Stimulated activated CD4-positive, alpha-beta T cell treated with anti-CD3 and anti-CD28 coated beads, Interleukin-12 subunit alpha, Interleukin-12 subunit beta, amount 100 ng/mL, for 24 hours (primary cell): Measurements from ENCODE around the gene ZNF205.
A peak's percentile ranks its signal among the peaks of the same experiment; 100 is the strongest.
"Not testable (repeated sequence)": the region's sequence is repeated elsewhere in the genome, so short reads cannot be mapped to it uniquely, and the experiment has no call there.

Source experiments
- DNase-seq, 2 experiments: peaks; one replicate each; pipeline ENCODE4 v3.0.0-alpha.2; 2020; ENCODE audit warnings: low read depth in 2 of 2

The ZNF205 gene

DNA sequence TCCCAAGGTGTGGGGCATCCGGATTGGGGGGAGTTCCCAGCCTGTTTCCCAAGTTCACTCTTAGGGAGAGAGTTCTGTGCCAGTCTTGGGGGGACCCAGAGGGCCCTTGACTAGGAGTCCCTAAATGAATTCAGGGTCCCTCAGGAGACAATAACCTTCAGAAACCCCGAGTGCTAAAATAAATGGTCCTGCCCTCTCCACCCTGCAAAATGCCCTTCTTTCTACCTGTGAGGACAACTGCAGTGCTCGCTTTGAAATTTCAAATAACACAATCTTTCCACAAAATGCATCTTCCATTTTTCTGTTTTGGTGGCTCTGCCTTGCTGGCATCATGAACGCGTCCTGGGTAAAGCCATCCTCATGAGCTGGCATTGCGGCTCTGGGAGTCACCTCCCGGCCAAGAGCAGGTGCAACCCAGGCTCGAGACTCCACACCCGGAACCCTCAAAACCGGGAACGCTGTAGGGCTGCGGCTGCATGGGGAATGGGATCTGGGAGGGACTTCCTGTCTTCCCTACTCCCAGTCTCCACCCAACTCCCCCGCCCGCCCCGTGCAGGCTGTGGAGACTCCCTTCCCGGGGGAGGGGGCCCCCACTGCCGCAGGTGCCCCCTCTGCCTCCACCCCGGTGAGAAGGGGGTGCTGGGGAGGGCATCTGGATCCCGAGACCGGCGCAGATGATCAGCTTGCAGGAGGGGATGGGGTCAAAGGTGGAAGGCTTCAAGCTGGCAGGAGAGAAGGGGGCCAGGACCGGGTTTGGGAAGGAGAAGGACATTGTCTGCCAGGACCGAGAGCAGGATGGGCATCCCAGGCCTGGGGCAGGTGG, at the start of gene ZNF205:
ZNF205 (plus strand) TSS at position 529 of the 823 bp plus-strand sequence. CDS start 845 bp downstream, outside the sequence.
- no peak for DNase-seq

DNA sequence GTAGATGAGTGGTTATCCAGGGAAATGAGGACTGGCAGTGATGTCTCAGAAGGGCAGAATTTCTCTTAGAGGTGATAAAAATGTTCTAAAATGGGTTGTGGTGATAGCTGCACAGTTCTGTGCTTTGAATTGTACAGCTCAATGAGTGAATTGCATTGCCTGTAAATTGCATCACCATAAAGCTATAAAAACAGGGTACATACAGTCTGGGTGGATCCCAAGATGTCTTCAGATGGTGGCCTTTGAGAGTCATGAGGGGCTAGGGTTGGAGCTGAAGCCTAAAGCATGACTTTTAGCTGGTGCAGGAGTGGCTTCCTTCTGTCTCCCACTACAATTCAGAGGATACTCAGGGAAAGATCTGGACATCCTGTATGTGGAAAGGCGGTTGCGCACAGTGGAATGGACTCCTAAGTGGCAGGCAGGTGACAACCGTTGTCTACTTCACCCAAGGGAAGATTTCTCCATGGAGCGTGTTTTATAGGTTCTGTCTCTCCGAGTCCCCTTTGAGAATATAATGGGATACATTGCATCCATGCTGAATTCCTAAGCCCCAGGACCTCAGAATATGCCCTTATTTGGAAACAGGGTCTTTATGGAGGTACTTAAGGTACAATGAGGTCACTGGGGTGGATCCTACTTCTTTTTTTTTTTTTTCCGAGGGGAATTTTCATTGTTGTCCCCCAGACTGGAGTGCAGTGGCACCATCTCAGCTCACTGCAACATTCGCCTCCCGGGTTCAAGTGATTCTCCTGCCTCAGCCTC, 48.6 kb upstream of the ZNF205 start:
- no peak for DNase-seq

DNA sequence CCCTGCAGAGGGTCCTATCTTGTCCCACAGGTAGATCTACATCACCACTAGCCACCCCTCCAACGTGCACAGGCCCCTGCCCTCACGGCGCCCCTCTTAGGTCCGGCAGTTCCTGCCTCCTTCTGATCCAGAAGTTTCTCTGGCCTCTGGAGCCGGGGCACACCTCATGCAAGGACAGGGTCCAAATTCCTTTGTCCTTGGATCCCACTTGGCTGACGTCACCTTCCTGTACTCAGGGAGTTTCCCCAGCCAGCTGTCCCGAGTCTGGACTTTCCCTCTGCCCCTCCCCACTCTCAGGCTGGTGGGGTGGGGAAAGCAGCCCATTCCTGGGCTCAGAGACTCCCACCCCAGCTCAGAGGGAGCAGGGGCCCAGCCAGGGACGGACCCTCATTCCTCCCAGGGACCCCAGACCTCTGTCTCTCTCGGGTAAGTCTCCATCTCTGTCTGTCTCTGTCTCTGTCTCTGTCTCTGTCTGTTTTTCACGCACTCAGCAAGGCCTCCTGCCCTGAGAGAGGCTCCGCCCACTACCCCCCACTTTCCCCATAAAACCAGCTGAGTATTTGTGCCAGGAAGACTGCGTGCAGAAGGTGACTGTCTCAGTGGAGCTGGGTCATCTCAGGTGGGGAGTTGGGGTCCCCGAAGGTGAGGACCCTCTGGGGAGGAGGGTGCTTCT, 47.2 kb upstream of the ZNF205 start, which contains the start of gene IL32:
IL32 (plus strand) TSS at position 572 of the 673 bp plus-strand sequence. CDS start 172 bp downstream, outside the sequence.
- DNase-seq, result peak in 1 of 2 experiments; percentile 74

DNA sequence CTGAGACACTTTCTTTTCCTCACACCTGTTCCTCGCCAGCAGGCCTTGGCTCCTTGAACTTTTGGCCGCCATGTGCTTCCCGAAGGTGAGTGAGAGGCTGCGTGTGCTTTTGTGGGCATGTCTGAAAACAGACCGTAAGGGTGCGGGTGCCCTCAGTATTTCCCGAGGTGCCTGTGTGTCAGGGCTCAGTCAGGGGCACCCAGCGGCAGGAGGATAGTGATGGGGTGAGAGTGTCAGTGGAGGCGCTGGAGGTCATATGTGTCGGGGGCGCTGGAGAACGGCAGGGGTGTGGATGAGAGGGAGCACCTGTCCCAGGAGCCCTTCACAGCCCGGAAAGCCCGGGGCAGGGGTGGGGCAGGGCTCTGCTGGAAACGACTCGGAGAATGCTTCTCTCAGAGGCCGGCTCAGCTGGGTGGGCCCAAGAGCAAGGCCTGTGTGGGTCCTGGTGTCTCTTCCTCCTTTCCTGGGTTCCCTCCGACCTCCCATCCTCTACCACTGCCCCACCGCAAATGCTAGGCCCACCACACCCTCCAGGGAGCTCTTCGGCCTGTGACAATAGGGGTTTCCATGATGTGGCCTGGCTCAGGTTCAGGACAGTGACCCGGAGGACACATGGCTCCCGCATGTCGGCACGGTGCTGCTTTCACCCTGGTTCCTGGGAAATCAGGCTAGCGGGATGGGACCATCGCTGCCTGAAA, 46.5 kb upstream of the ZNF205 start:
- DNase-seq, result no peak

DNA sequence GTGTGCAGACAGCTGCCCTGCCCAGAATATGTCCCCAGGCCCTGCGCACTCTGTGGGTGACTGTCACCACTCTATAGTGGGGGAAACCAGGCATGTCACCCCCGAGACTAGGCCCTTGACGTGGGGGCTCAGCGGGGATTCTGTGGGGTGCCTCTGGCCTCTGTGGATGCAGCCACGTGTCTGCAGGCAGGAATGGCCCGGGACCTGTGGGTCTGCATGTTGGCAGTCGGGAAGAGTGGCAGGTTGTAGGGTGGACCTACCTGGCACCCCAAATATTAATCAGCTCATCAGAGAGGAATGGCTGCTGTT, 46.0 kb upstream of the ZNF205 start:
- no peak for DNase-seq

DNA sequence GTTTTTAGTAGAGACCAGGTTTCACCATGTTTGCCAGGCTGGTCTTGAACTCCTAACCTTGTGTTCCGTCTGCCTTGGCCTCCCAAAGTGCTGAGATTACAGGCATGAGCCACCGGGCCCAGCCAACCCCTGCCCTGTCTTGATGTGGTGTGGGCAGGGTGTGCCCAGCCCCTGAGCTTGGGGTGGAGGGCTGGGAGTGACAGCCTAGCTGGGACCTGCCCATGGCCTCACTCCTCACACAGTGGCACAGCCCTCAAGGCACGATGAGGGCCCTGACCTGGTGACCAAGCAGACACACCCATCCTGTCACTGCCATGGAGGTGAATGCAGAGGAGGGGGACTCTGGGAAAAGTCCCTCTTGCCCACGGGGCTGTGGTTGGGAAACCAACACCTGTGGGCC, 43.9 kb upstream of the ZNF205 start:
- DNase-seq, result no peak

DNA sequence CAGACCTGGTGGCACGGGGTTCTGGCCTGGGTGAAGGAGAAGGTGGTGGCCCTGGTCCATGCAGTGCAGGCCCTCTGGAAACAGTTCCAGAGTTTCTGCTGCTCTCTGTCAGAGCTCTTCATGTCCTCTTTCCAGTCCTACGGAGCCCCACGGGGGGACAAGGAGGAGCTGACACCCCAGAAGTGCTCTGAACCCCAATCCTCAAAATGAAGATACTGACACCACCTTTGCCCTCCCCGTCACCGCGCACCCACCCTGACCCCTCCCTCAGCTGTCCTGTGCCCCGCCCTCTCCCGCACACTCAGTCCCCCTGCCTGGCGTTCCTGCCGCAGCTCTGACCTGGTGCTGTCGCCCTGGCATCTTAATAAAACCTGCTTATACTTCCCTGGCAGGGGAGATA, 43.2 kb upstream of the ZNF205 start:
- DNase-seq, result not testable (repeated sequence)

DNA sequence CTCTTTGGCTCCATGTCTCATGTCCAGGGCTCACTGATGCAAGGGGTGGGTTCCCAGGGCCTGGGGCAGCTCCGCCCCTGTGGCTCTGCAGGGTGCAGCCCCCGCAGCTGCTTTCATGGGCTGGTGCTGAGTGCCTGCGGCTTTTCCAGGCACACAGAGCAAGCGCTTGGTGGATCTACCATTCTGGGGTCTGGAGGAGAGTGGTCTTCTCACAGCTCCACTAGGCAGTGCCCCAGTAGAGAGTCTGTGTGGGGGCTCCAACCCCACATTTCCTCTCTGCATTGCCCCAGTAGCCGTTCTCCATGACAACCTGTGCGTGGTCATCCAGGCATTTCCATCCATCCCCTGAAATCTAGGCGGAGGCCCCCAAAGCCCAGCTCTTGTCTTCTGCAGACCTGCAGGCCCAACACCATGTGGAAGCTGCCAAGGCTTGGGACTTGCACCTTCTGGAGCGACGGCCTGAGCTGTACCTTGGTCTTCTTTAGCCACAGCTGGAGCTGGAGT, 41.7 kb upstream of the ZNF205 start:
- no peak for DNase-seq

DNA sequence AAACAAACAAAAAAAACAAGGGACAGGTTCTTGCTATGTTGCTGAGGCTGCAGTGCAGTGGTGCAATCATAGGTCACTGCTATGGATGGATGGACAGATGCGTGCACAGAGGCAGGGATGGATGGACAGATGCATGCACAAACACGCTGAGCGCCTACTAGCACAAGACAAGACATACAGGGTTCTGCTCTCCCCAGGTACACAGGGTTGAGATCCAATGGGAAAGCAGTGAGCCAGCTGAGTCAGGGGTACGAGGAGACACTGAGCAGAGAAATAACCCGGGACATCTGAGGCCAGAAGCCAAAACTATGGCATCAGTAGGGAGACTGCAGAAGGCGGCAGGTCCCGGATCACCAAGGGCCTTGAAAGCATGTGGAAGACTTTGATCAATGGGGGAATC, 40.7 kb upstream of the ZNF205 start:
- no peak for DNase-seq

DNA sequence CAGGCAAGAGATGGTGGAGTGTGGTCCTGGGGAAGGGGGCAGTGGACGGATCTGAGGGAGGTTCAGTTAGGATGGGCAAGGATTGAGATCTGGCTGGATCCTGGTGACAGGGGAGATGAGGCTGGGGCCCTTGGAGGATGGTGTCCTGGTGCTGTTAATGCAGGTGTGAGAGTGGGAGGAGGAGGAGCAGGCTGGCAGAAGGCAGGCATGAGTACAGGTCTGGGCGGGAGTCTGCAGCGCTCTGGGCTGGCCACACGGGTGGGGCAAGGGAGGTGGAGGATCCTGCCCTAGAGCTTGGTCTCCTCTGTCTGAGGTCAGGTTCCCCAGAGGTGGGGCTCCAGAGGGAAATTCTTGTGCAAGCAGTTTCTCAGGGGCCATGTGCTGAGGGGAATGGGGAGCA, 40.2 kb upstream of the ZNF205 start:
- not testable (repeated sequence) for DNase-seq

DNA sequence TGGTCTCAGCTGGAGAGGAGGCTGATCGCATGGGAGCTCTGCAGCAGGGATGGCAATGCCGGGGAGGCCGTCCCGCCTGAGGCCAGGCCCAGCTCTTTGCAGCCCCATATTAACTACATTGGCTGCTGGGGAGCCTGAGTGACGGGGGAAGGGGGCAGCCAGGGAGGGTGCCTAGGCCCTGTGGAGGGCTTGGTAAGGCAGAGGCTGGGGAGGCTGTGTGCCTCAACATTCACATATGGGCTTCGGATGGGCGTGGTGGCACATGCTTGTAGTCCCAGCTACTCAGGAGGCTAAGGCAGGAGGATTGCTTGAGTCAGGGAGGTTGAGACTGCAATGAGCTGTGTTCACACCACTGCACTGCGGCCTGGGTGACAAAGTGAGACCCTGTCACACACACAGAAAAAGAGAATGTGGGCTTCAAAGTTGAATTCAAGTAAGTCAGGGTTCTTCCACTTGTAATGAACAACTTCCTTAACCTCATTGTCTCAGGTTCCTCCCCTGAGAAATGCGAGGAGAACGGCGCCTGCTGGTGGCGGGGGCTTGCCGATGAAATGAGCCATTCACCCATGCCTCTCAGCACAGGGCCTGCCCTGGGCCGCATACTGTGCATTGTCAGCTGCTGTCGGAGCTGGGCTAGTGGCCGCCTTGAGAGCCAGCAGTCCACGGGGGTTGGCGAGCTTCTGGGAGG, 39.7 kb upstream of the ZNF205 start:
- not testable (repeated sequence) for DNase-seq

DNA sequence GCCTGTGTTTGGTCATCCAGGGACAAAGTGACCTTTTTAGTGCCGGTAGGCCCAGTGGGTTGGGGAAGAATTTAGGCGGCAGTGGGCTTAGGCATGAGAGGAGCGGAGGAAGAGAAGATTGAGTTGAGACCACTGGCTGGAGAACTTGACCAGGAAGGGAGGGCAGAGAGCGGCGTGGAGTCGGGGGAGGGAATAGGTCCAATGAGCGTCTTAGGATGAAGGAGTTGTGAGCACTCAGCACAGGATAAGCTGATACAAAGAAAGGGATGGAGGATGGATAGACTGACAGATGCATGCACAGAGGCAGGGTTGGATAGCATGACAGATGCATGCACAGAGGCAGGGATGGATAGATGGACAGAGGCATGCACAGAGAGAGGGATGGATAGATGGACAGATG, 38.9 kb upstream of the ZNF205 start:
- no peak for DNase-seq

DNA sequence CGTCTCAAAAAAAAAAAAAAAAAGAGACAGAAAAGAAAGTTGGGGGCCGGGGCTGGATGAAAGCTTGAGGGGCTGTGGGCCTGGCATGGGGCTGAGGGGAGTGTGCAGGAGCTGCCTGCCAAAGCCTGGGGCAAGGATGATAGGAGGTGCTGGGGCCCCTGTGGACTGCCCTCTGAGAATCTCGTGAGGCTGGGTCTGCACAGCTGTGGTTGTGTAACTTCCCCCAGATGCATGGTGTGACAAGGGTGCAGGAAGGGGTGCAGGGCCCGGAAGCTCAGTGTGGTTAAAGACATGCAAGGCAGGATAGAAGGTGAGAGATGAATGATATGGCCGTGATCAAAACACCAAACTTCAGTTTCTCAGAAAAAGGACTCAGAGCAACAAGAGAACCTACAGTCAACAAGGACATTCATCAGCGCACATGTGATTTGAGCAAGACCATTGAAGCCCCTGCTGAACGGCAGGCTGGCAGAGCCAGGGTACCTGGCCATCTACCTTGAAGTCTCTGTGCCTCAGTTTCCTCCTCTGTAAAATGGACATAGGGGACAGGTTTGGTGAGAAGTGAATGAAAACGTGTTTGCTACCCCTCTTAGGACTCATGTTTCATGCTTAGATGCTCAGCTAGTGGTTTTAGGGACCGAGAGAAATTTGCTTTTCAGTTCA, 37.4 kb upstream of the ZNF205 start:
- DNase-seq, result no peak

DNA sequence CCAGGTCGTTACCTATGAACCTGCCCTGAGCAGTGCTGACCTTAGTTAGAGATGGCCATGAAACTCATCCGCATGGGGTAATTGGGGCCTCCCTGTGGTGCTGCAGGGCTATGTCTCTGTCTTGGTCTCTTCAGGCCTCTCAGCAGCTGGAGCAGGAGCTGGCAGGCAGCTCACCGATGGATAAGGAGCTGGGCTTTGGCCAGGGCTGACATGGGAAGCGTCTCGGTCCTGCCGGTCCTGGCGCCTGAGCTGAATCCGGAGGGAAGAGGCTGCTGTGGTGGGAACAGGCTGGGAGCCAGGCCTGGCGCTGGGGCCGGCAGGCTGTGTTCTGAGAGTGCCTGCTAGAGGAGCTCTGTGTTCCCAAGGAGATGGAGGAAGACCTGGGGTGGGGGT, 36.9 kb upstream of the ZNF205 start:
- DNase-seq, result no peak

DNA sequence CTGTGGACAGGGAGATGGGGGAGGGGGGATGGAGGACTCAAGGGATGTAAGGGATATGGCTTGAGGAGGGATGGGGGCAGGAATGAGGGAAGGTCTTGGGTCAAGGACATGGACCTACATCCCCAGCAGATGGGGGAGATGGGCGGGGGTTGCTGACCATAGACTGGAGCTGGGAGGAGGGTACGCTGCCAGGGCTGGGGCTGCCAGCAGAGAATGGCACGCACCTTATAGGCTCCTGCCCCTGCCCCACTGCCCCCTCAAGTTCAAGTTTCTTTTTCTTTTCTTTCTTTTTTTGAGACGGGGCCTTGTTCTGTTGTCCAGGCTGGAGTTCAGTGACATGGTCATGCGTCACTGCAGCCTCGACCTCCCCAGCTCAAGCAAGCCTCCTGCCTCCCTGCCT, 36.4 kb upstream of the ZNF205 start:
- not testable (repeated sequence) for DNase-seq

DNA sequence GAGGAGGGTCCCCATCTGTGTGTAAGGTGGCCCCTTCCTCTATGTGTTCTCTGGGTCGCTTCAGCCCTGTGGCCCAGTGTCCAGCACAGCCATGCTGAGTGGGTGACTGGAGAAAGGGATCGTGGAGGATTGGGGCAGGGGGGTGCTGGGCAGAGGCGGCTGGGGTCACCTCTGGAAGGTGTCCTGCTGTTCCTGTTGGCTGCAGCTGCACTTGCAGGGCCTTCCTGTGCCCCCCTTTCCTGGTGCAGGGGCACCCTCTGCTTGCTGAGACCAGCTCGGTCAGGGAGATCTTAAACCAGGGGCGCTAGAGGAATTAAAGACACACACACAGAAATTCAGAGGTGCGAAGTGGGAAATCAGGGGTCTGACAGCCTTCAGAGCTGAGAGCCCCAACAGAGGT, 35.8 kb upstream of the ZNF205 start:
- DNase-seq, result no peak

DNA sequence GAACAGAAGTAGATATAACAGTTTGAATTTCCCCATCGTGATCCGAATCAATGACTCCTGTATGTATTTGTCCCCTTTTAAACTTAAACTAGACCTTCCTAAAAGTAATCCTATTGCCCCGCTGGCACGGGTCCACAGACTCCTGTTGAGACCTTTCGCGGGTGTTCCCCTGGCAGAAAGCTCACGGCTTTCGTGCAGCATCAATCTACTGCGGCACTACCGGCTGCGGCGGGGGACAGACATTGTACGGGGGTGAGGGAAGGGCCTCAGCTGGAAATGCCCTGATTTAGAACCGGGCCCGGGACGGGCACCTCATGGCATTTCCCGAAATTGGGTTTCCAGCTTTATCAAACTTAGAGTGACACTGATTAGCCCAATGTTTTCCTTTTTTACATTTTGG, 32.4 kb upstream of the ZNF205 start:
- DNase-seq, result no peak

DNA sequence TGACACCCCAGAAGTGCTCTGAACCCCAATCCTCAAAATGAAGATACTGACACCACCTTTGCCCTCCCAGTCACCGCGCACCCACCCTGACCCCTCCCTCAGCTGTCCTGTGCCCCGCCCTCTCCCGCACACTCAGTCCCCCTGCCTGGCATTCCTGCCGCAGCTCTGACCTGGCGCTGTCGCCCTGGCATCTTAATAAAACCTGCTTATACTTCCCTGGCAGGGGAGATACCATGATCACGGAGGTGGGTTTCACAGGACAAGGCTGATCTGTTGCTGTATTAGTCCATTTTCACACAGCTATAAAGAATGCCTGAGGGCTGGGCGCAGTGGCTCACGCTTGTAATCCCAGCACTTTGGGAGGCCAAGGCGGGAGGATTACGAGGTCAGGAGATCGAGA, 30.4 kb upstream of the ZNF205 start:
- DNase-seq, result not testable (repeated sequence)

DNA sequence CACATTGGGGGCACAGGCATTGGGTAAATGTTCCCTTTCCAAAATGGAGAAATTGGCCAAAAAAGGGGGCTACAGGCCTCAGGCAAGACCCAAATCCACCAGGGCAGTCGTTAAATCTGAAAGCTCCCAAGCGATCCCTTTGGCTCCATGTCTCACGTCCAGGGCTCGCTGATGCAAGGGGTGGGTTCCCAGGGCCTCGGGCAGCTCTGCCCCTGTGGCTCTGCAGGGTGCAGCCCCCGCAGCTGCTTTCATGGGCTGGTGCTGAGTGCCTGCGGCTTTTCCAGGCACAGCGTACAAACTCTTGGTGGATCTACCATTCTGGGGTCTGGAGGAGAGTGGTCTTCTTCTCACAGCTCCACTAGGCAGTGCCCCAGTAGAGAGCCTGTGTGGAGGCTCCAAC, 29.0 kb upstream of the ZNF205 start:
- DNase-seq, result not testable (repeated sequence)

DNA sequence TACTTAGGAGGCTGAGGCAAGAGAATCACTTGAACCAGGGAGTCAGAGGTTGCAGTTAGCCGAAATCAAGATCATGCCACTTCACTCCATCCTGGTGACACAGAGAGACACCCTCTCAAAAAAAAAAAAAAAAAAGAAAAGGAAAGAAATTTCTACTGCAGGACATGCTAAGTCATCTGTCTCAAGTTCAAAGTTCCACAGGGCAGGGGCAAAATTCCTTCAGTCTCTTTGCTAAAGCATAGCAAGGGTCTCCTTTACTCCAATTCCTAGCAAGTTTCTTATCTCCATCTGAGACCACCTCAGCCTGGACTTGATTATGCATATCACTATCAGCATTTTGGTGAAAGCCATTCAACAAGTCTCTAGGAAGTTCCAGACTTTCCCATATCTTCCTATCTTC, 27.9 kb upstream of the ZNF205 start:
- DNase-seq, result no peak
